Subcutaneous abdominal adipose tissue (tissue), 5 donors: ENCODE data around the gene PTPN5.
"Not testable (repeated sequence)": the region's sequence is repeated elsewhere in the genome, so short reads cannot be mapped to it uniquely, and the experiment has no call there.

Experiments used
- H3K27ac ChIP-seq: one replicate; pipeline ENCODE4 v1.7.0; 2013; ENCODE audit warnings: low read depth, mild to moderate bottlenecking, inconsistent platforms, low read length, moderate library complexity
- H3K27me3 ChIP-seq, 5 donors: one replicate each; pipeline ENCODE4 v1.7.0; 2013; ENCODE audit warnings: low read length in 5 of 5, inconsistent platforms in 1 of 5; ENCODE audit not compliant: control insufficient read depth in 5 of 5, insufficient read depth in 4 of 5
- H3K36me3 ChIP-seq, 5 donors: one replicate each; pipeline ENCODE4 v1.7.0; 2013; ENCODE audit warnings: low read length in 5 of 5; ENCODE audit not compliant: control insufficient read depth in 5 of 5, insufficient read depth in 5 of 5
- H3K4me1 ChIP-seq, 5 donors: one replicate each; pipeline ENCODE4 v1.7.0; 2013; ENCODE audit warnings: low read length in 5 of 5, mild to moderate bottlenecking in 3 of 5, moderate library complexity in 1 of 5; ENCODE audit not compliant: control insufficient read depth in 5 of 5, insufficient read depth in 5 of 5
- H3K4me3 ChIP-seq, 5 donors: one replicate each; pipeline ENCODE4 v1.7.0; 2013; ENCODE audit warnings: low read length in 5 of 5, low read depth in 1 of 5
- H3K9ac ChIP-seq, 5 donors: one replicate each; pipeline ENCODE4 v1.7.0; 2013; ENCODE audit warnings: low read length in 5 of 5, mild to moderate bottlenecking in 4 of 5, moderate library complexity in 3 of 5
- H3K9me3 ChIP-seq, 5 donors: one replicate each; pipeline ENCODE4 v1.7.0; 2013; ENCODE audit warnings: low read length in 5 of 5; ENCODE audit not compliant: control insufficient read depth in 5 of 5
- donor health status: healthy.
- donor health status: healthy.
- donor health status: healthy.
- donor health status: healthy.
- donor health status: healthy.

Gene PTPN5

DNA sequence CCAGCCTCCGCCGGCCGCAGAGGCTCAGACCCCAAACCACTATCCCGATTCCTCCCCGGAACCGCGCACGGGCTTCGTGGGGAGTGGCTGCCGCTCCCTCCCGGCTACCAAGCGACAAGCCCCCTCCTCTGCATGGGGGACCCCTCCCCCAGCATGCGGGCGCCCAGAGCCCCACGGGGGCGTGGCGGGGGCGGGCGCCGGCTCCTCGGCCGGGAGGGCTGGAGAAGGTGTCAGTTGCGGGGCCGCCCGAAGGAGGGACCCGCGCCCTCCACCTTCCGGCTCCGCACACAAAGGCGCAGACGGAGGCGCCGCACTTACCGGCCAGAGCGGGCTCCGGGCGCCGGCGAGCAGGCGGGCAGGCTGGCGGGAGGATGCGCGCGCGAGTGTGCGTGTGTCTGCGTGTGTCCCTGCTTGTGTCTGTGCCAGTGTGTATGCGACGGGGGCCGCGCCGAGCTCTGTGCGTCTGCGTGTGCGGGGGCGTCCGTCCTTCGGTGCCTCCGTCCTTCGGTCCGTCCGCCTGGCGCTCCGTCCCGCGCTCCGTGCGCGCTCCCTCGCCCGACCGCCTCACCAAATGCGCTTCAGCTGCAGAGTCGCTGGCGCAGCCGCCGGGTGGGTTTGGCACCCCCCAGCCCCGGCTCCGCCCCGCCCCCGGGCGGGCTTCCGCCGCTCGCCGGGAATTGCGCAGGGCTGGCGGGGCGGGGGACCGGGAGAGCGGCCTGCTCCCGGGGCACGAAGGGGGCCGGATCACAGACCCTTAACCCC, at the start of gene PTPN5:
PTPN5 (minus strand) TSS at position 592 of the 762 bp plus-strand sequence. CDS start 19,840 bp downstream, outside the sequence.
- Histone ChIP-seq H3K27ac (no peak within 1 kb of the TSS), H3K4me1 (peaks cover 0 to 14% (median 13%) of the 10 kb centered on the region in 5 donors), H3K36me3 (no peaks in the 10 kb centered on the region), H3K9ac (no peak within 1 kb of the TSS), H3K27me3 (peaks cover 11 to 41% (median 33%) of the 10 kb centered on the region in 5 donors), H3K4me3 (peak within 1 kb of the TSS in 4 of 5 donors; percentile 11 to 44 (median 36)), H3K9me3 (no peaks in the 10 kb centered on the region)

DNA sequence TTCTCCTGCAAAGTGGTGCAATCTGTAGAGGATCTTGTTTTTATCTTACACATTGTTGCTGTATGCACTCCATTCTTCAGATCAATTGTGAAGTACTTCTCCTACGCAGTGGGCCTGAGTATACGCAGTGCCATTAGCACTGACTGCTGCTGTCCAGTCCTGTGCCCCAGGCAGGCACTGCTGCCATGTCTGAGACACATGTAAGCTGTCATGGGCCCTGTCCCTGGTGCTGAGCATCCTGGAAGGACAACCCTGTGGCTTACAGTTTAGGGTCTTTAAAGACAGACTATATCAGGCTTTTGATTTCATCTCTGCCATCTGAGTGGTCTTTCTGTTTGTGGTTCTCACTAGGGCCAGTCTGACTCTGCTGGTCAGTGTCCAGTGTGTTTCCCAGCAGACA, 44.8 kb upstream of the PTPN5 start:
- Histone ChIP-seq H3K36me3 (no peaks in the 10 kb centered on the region), H3K9me3 (peaks cover 0 to 12% (median 4%) of the 10 kb centered on the region in 5 donors), H3K4me1 (no peaks in the 10 kb centered on the region), H3K9ac (no peak overlapping the region), H3K27ac (no peak overlapping the region), H3K27me3 (peaks cover 0 to 14% (median 0%) of the 10 kb centered on the region in 5 donors), H3K4me3 (no peak overlapping the region)

DNA sequence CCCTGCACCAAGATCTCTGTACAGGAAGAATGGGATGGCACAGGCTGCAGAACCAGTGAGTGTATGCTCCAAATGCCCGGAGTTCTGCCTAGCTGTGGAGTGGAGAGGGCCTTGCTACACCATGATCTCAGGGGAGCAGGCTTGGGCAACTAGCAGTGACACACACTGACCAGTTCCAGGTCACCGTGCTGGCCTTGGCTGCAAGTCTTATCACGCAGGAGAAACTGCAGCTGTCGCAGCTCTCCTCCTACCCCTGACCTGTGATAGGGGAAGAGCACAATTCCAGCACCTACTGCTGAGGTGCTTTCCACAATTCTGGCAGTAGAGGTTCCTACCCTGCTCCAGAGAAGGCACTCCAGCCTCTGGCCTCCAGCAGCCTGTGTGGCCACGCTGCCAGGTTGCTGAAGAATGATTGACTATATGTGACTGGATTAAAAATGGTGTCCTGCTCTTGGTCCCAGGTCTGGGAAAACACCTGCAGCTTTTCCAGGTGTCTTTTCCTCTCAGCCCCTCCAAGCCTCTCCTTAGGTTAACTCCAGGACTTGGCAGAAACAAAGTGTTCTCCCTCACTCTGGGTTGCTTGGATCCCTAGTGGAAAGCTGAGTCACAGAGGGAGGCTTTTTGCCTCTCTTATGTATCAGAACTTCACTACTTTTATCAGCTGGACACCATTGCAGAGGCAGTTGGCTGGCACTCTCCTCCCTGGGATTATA, 43.3 kb upstream of the PTPN5 start:
- H3K9ac ChIP-seq = no peak overlapping the region
- H3K27me3 ChIP-seq = peaks cover 0 to 14% (median 0%) of the 10 kb centered on the region in 5 donors
- H3K27ac ChIP-seq = no peak overlapping the region
- H3K4me1 ChIP-seq = no peaks in the 10 kb centered on the region
- H3K4me3 ChIP-seq = no peak overlapping the region
- H3K36me3 ChIP-seq = no peaks in the 10 kb centered on the region
- H3K9me3 ChIP-seq = peaks cover 0 to 9% (median 0%) of the 10 kb centered on the region in 5 donors

DNA sequence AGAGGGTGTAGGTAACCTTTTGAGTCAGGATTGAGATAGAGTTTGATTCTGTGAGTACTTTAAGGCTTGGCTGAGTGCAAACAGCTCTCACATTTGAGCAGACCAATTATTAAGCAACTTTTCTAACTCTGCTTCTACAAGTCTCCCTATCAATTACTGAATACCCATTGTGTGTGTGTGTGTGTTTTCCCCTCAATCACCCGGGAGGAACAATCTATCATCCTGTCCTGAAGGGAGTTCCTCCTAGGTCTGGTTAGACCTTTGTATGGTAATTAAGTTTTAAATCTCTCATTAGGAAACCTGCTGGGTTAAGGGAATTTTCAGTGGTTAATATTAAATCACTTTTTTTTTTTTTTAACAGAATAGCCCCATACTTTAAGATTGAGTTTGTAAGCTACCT, 28.6 kb upstream of the PTPN5 start:
- H3K4me1 ChIP-seq, H3K27ac ChIP-seq, H3K9me3 ChIP-seq, H3K4me3 ChIP-seq, H3K27me3 ChIP-seq, H3K36me3 ChIP-seq, H3K9ac ChIP-seq: not testable (repeated sequence)

DNA sequence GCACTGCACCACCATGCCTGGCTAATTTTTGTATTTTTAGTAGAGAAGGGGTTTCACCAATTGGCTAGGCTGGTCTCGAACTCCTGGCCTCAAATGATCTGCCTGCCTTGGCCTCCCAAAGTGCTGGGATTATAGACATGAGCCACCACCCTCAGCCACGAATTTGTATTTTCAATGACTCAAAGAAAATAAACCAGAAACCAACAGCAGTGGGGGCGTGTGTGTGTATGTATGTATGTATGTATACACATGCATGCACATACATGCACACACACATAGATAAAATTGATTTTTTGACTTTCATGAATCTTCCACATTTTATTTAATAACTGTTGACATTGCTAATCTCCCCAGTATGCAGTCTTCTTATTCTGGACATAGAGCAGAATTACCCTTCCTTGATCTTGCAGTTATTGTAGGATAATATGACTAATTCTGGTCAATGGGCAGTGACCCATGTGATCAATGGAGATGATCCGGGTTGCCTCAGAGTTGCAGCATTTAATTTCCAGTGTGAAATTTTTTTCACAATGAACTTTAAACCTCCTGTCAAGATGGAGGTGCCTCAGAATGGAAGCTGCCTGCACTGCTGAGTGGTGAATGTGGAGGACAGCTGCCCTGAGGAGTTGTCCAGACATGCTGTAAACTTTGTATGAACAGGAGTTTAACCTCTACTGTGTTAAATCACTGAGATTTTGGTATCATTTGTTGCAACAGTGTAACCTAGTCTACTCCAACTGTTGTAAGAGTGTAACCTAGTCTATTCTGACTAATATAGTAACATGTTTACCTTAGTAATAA, 12.8 kb upstream of the PTPN5 start:
- Histone ChIP-seq H3K9ac (no peak overlapping the region), H3K36me3 (no peaks in the 10 kb centered on the region), H3K4me3 (no peak overlapping the region), H3K9me3 (no peaks in the 10 kb centered on the region), H3K4me1 (no peaks in the 10 kb centered on the region), H3K27me3 (peaks cover 0 to 2% (median 0%) of the 10 kb centered on the region in 5 donors), H3K27ac (no peak overlapping the region)

DNA sequence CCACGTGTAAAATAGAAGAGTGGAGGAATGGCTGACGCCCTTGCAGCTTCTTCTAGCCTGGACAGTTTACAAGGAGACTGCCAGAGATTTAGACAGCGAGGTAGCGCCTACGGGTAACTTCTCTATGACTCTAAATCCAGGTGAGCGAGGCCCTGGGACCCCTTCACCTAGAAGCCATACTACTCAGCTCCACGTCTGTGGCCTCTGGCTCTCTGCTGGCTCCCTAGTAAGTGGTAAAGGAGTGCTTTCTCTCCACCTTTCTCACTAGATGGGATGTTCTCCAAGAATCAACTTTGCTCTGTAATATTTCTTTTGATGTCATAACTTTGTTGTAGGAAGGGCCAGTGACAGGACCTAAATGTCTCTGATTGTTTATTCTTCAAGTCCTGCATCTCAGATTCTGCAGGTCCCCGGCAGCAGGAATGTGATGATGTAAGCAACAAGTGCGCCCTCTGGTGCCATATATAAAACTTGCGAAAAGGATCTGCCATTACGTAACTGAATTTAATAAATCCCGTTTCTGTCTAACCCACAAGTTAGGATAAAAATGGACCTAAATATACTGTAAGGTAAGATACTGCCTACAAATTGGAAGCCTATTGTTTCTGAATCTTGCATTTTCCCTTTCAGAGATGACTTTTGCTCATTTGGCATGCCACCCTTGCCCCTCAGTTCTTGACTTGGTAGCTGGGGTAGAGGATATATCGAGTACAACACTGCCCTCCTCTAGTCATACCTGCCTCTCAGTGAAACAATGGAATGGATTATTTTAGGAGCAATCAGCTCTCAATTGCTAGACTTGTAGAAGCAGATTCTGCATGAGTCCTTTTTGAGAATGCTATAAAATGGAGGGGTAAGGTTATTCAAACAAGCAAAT, 11.0 kb upstream of the PTPN5 start:
- no peak overlapping the region for H3K9ac ChIP-seq
- H3K4me3 ChIP-seq = no peak overlapping the region
- no peaks in the 10 kb centered on the region for H3K9me3 ChIP-seq

DNA sequence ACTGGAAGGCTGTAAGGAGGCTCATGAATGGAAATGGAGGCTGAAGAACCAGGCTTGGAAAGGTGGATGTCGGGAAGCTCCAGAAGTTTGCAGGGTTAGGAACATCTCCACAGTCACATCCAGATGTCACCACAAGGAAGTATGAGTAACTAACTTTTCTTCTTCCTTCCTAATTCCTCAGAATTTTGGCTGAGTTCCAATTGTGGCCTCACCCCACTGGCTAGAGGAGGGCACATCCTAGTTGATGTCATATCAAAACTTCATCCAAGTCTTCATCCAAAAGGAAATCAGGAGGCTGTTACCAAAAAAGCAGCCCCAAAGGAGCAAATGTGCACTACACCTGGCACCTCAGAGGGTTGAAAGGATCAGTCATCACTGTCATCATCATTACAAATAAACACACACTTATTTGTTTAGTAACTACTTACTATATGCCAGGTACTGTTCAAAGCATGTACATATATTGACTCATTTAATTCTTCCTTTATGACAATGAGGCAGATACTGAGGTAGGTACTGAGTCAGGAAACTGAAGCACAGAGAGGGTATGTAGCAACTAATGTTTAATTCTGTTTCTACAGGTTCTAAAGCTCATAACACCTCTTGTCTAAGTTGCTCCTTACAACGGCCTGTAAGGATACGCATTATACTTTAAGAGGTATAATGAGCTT, 7.3 kb upstream of the PTPN5 start:
- Histone ChIP-seq H3K4me3 (no peak overlapping the region), H3K9ac (no peak overlapping the region), H3K4me1 (no peaks in the 10 kb centered on the region), H3K9me3 (no peaks in the 10 kb centered on the region), H3K36me3 (no peaks in the 10 kb centered on the region), H3K27ac (no peak overlapping the region), H3K27me3 (peaks cover 0 to 10% (median 5%) of the 10 kb centered on the region in 5 donors)

More for the DNA sequence above, 11.0 kb upstream of the PTPN5 start:
- Histone ChIP-seq H3K36me3 (no peaks in the 10 kb centered on the region), H3K27me3 (no peaks in the 10 kb centered on the region), H3K4me1 (no peaks in the 10 kb centered on the region), H3K27ac (no peak overlapping the region)

DNA sequence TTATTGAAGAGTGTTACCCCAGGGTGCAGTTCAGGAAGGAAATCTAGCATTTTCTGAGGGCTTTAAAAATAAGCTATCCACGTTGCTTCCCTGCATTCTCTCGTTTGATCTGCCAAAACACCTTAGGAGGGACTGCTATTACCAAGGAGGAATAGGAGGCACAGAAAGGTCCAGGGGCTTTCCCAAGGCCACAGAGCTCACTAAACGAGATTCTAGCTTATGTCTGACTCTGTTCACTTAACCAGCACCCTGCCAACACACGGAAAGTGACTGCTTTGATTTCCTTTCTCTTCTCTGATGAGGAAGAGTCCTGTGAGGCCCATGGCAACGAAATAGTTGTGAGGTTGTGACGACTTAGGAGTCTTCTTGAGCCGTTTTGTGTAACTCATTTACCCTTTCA, 3.4 kb upstream of the PTPN5 start:
- Histone ChIP-seq H3K36me3 (no peaks in the 10 kb centered on the region), H3K4me1 (peaks cover 0 to 14% (median 13%) of the 10 kb centered on the region in 5 donors), H3K27ac (no peak overlapping the region), H3K4me3 (no peak overlapping the region), H3K9ac (no peak overlapping the region), H3K27me3 (peaks cover 11 to 41% (median 30%) of the 10 kb centered on the region in 5 donors), H3K9me3 (no peaks in the 10 kb centered on the region)

DNA sequence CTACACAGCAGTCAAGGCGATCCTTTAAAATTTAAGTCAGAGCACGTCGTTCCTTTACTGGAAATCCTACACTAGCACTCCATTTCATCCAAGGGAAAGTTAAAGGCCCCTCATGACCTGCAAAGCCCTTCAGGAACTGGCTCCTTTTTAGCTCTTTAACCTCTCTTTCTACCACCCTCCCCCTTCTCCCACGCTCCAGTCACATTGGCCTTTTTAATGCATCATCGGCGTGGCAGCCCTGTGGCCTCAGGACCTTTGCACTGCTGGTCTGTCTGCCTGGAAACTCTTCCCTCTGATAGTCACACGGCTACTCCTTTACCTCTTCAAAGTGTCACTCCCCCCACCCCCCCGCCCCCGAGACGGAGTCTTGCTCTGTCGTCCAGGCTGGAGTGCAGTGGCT, 1.2 kb upstream of the PTPN5 start:
- no peaks in the 10 kb centered on the region for H3K36me3 ChIP-seq
- peaks cover 0 to 14% (median 13%) of the 10 kb centered on the region in 5 donors for H3K4me1 ChIP-seq
- H3K27ac ChIP-seq = no peak overlapping the region
- H3K9me3 ChIP-seq = no peaks in the 10 kb centered on the region
- peaks cover 11 to 41% (median 33%) of the 10 kb centered on the region in 5 donors for H3K27me3 ChIP-seq
- H3K4me3 ChIP-seq = no peak overlapping the region
- no peak overlapping the region for H3K9ac ChIP-seq
